NT2/D1 (cell line): ENCODE data around the gene DDX24.

Source experiments
- SUZ12 ChIP-seq: IDR thresholded peaks from 2 replicates; pipeline ENCODE4 v1.6.1; 2011; ENCODE audit not compliant: insufficient read length, insufficient read depth; ENCODE audit errors: extremely low read depth
- YY1 ChIP-seq: IDR thresholded peaks from 2 replicates; pipeline ENCODE4 v1.6.1; 2011; ENCODE audit not compliant: insufficient read length, insufficient read depth
- ZNF274 ChIP-seq: IDR thresholded peaks from 2 replicates; pipeline ENCODE4 v1.6.1; 2011; ENCODE audit warnings: mild to moderate bottlenecking, low read depth, low read length

DNA sequence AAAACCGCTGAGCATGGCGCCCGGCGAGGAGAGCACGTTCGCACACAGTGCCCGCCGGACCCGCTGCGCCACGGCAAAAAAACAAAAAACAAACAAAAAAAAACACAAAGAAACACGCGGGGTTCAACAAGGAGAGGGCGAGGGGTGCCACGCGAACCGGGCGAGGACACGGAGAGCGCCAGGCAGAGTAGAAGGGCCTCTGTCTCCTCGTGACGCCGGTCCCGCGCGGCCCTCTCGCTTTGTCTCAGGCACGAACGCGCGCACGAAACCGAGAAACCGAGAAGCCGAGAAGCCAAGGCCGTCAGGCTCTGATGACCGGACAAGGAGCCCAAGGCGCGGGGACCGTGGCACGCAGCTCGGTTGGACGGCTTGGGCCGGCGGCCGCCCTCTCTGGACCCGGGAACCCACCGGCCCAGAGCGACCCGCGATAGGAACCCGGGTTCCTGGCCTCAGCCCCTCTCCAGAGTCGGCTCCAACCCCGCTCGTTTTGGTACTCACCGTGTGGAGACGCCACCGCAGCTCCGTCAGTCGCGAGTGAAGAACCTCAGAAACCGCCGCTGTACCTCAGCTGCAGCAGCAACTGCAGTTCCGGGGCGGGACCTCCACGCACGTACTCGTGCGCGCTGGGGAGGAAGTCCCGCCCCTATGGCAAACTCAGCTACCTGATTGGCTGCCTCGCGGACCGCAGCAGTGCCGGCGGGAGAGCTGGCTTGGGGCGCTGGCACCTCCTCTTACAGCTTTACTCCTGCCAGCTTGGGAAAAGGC is at the start of gene DDX24, which contains the start of gene IFI27L1:
- no peak for TF ChIP-seq ZNF274
- TF ChIP-seq YY1: no peak
- no peak for TF ChIP-seq SUZ12
